Osteoblast (primary cell): Measurements from ENCODE around the gene CLTC. TPM values are rescaled to one million over a fixed set of nuclear protein-coding genes. Genes with fewer than 3 reads are reported as not detected.

Experiments used
- DNase-seq: peaks from one replicate; pipeline ENCODE4 v3.0.0; 2011; ENCODE audit warnings: low spot score, mixed read lengths; ENCODE audit not compliant: insufficient read length; ENCODE audit errors: missing footprints
- H2AFZ ChIP-seq: 2 replicates; pipeline ENCODE4 v1.6.0; 2011; ENCODE audit warnings: mild to moderate bottlenecking, low read length
- H3K27ac ChIP-seq: 2 replicates; pipeline ENCODE4 v1.5.1; 2011; ENCODE audit warnings: mild to moderate bottlenecking, low read depth, low read length, moderate library complexity
- H3K27me3 ChIP-seq: 2 replicates; pipeline ENCODE4 v1.6.0; 2012; ENCODE audit warnings: mild to moderate bottlenecking, control low read depth, inconsistent platforms, low read length, moderate library complexity; ENCODE audit not compliant: insufficient read depth
- H3K36me3 ChIP-seq: 2 replicates; pipeline ENCODE4 v1.5.1; 2011; ENCODE audit warnings: mild to moderate bottlenecking, low read length, control low read depth, moderate library complexity; ENCODE audit not compliant: insufficient read depth
- H3K4me1 ChIP-seq: 2 replicates; pipeline ENCODE4 v1.5.1; 2011; ENCODE audit warnings: mild to moderate bottlenecking, low read length, control low read depth, moderate library complexity; ENCODE audit not compliant: insufficient read depth
- H3K4me2 ChIP-seq: 2 replicates; pipeline ENCODE4 v1.6.0; 2011; ENCODE audit warnings: mild to moderate bottlenecking, low read length; ENCODE audit not compliant: insufficient read depth
- H3K4me3 ChIP-seq: fragments of 200-600 bp; sonication (generic); 3 replicates; pipeline ENCODE4 v1.5.1; 2012; ENCODE audit warnings: mild to moderate bottlenecking, low read length, inconsistent platforms; ENCODE audit not compliant: insufficient read depth
- H3K79me2 ChIP-seq: 2 replicates; pipeline ENCODE4 v1.6.0; 2012; ENCODE audit warnings: mild to moderate bottlenecking, low read length, control low read depth, inconsistent platforms; ENCODE audit not compliant: insufficient read depth
- H3K9me3 ChIP-seq: 2 replicates; pipeline ENCODE4 v1.5.1; 2011; ENCODE audit warnings: low read depth, low read length, control low read depth
- H4K20me1 ChIP-seq: 2 replicates; pipeline ENCODE4 v1.6.0; 2012; ENCODE audit warnings: mild to moderate bottlenecking, low read length, control low read depth; ENCODE audit not compliant: insufficient read depth
- total RNA-seq: library from RNA; depleted of rRNA; stranded (reverse); fragments of >200 nt; gene quantifications from 2 replicates; pipeline ENCODE4 v1.2.3, GENCODE V29; 2012
- TF ChIP-seq, protein P1 (sequence below): IDR thresholded peaks from 2 replicates; pipeline ENCODE4 v1.5.1; 2011; ENCODE audit warnings: mild to moderate bottlenecking, low read depth, low read length, moderate library complexity; ENCODE audit errors: extremely low read depth

CLTC gene
- total RNA-seq, 1 donor = 518 TPM

DNA sequence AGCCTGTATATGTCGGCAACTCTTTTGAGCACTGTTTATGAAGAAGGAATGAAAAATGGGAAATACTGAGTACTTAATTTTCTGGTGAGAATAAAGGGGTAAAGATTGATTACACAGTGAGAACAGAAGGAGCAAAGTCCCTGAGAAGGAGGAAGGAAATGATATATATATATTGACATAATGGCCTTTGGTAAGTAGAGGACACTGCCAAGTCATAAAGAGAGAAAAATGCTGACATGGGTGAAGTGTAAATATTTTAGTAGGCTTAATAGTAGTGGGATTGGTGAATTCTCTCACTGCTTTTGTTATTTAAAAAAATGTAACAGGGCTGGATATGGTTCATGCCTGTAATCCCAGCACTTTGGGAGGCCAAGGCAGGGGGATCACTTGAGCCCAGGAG lies 103.9 kb downstream of the CLTC start:
- Histone ChIP-seq H3K4me1 (peaks cover 4% of the 10 kb centered on the region), H4K20me1 (peaks cover 4% of the 10 kb centered on the region), H3K79me2 (peaks cover 81% of the 10 kb centered on the region), H3K27me3 (no peaks in the 10 kb centered on the region), H2AFZ (no peak overlapping the region), H3K4me3 (no peak overlapping the region), H3K36me3 (no peaks in the 10 kb centered on the region), H3K27ac (no peak overlapping the region), H3K9me3 (no peaks in the 10 kb centered on the region), H3K4me2 (no peak overlapping the region)
- TF ChIP-seq, protein P1, sequence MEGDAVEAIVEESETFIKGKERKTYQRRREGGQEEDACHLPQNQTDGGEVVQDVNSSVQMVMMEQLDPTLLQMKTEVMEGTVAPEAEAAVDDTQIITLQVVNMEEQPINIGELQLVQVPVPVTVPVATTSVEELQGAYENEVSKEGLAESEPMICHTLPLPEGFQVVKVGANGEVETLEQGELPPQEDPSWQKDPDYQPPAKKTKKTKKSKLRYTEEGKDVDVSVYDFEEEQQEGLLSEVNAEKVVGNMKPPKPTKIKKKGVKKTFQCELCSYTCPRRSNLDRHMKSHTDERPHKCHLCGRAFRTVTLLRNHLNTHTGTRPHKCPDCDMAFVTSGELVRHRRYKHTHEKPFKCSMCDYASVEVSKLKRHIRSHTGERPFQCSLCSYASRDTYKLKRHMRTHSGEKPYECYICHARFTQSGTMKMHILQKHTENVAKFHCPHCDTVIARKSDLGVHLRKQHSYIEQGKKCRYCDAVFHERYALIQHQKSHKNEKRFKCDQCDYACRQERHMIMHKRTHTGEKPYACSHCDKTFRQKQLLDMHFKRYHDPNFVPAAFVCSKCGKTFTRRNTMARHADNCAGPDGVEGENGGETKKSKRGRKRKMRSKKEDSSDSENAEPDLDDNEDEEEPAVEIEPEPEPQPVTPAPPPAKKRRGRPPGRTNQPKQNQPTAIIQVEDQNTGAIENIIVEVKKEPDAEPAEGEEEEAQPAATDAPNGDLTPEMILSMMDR = no peak
- DNase-seq = no peak

DNA sequence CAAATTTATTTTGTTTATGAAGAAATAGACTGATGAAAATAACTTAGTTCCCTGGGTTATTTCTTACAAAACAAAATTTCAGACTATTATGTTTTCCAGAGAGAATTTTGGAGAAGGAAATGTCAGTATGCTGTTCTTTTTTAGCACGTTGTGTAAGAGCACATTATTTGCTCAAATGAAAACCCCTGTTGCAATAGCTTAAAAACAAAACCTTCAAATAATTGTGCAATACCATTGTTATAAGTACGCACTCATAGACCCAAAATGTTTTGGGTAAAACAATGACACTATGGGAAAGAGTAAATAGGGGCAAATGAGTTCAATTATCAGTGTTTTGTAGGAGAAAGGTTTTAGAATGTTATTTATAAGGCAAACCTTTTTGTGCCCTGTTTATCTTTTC lies 106.0 kb downstream of the CLTC start:
- peak overlapping the region; percentile 4 for H3K27ac ChIP-seq
- DNase-seq = peak; percentile 35
- no peak overlapping the region for H3K4me3 ChIP-seq
- TF ChIP-seq, protein P1 = no peak
- H3K27me3 ChIP-seq = no peaks in the 10 kb centered on the region
- peaks cover 78% of the 10 kb centered on the region for H3K79me2 ChIP-seq
- no peaks in the 10 kb centered on the region for H3K9me3 ChIP-seq
- no peaks in the 10 kb centered on the region for H3K36me3 ChIP-seq
- H3K4me2 ChIP-seq = no peak overlapping the region
- peaks cover 4% of the 10 kb centered on the region for H4K20me1 ChIP-seq
- peaks cover 4% of the 10 kb centered on the region for H3K4me1 ChIP-seq
- H2AFZ ChIP-seq = no peak overlapping the region

DNA sequence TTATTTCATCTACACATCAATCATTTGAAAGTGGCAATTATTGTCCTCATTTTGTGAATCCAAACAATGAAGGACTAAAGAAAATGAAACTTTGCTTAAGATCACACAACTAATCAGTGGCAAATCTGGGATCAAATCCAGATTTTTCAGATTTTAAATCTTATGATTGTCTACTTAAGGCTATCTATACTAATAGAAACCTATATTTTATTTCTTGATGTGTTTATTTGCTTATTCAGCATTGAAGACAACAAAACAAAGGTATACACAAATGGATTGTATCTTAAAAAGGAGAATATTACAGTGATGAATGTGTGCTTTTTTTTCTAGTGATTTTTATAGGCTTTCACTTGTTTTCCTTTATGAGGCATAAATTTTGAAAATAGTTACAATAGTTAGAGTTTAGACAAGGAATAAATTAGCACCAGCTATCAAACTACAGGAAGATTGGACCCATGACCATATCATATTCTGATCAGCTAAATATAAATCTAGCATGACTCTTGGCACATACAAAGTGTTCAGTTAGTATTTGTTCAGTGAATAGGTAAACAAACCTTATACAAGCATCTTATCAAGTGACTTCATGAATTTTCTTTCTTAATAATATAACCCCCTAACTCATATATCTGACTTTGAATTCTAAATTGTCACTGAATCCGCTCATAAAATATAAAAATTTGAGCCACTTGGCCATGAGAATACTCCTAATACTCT lies 108.3 kb downstream of the CLTC start:
- Histone ChIP-seq H3K27me3 (no peaks in the 10 kb centered on the region), H4K20me1 (peaks cover 4% of the 10 kb centered on the region), H3K9me3 (no peaks in the 10 kb centered on the region), H3K79me2 (peaks cover 66% of the 10 kb centered on the region), H3K36me3 (no peaks in the 10 kb centered on the region), H3K4me3 (no peak overlapping the region), H2AFZ (no peak overlapping the region), H3K27ac (no peak overlapping the region), H3K4me2 (no peak overlapping the region), H3K4me1 (peaks cover 4% of the 10 kb centered on the region)
- TF ChIP-seq, protein P1 = no peak
- no peak for DNase-seq

DNA sequence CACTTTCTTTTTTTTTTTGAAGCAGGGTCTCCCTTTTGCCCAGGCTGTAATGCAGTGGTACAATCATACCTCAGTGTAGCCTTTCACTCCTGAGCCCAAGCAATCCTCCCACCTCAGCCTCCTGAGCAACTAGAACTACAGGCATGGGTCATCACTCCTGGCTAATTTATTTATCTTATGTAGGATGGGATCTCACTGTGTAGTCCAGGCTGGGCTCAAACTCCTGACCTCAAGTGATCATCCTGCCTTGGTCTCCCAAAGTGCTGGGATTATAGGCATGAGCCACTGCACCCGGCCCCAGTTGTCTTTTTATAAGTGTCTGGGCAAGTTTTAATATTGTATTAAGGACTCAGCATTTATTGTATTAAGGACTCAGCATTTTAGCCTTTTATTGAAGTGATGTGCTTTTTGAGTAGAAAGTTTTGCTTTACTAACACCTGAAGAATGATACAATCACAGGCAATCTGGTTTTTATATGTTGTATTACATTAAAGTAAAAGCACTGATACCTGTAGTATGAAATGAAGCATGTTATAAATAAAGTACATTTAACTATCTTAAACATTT lies 110.7 kb downstream of the CLTC start:
- H3K9me3 ChIP-seq = no peaks in the 10 kb centered on the region

More for the DNA sequence above, 110.7 kb downstream of the CLTC start:
- Histone ChIP-seq H3K4me2 (no peak overlapping the region), H3K27me3 (no peaks in the 10 kb centered on the region), H3K27ac (no peak overlapping the region), H3K4me3 (no peak overlapping the region), H2AFZ (no peak overlapping the region), H3K4me1 (peaks cover 4% of the 10 kb centered on the region), H3K79me2 (peaks cover 55% of the 10 kb centered on the region), H3K36me3 (peaks cover 7% of the 10 kb centered on the region), H4K20me1 (no peaks in the 10 kb centered on the region)
- no peak for DNase-seq
- TF ChIP-seq, protein P1 = no peak
